ENCODE results near the gene ZNF346.

Gene ZNF346

GRCh38 chr5:177099422-177100093 lies 77.1 kb downstream of the ZNF346 start:
- Histone ChIP-seq H3K9ac (no peak overlapping the region), H3K4me3 (IDR thresholded peaks at IDR 0.05; ENCODE audit: insufficient read depth, low read depth, low read length) (no peak overlapping the region), H4K20me1 (ENCODE audit: insufficient read depth) (no peaks in the 10 kb centered on the region), H3K79me2 (ENCODE audit: insufficient read depth, low read depth) (no peaks in the 10 kb centered on the region), H2AFZ (ENCODE audit: low read depth) (no peak overlapping the region), H3K27ac (no peak overlapping the region), H3K36me3 (ENCODE audit: insufficient read depth) (no peaks in the 10 kb centered on the region), H3K4me2 (no peak overlapping the region), H3K27me3 (ENCODE audit: insufficient read depth, low read depth) (no peaks in the 10 kb centered on the region), H3K4me1 (ENCODE audit: low read depth, poor library complexity, severe bottlenecking) (no peaks in the 10 kb centered on the region)
- no peak for TF ChIP-seq CTCF (conservative IDR thresholded peaks at IDR 0.05; ENCODE audit: low read depth, low read length)

- H3K27ac ChIP-seq: no peak overlapping the region
These were observed 78.2 kb downstream of the ZNF346 start for GRCh38 chr5:177100714-177101121.

GRCh38 chr5:177103523-177104253 lies 81.2 kb downstream of the ZNF346 start:
- no peak overlapping the region for H2AFZ ChIP-seq (ENCODE audit: low read depth)
- no peak overlapping the region for H3K4me2 ChIP-seq
- no peak overlapping the region for H3K9ac ChIP-seq
- H3K79me2 ChIP-seq (ENCODE audit: insufficient read depth, low read depth): no peaks in the 10 kb centered on the region
- no peaks in the 10 kb centered on the region for H3K36me3 ChIP-seq (ENCODE audit: insufficient read depth)
- H3K4me1 ChIP-seq (ENCODE audit: low read depth, poor library complexity, severe bottlenecking): no peaks in the 10 kb centered on the region
- TF ChIP-seq CTCF (conservative IDR thresholded peaks at IDR 0.05; ENCODE audit: low read depth, low read length): no peak
- no peaks in the 10 kb centered on the region for H3K27me3 ChIP-seq (ENCODE audit: insufficient read depth, low read depth)
- no peaks in the 10 kb centered on the region for H4K20me1 ChIP-seq (ENCODE audit: insufficient read depth)
- no peak overlapping the region for H3K27ac ChIP-seq
- H3K4me3 ChIP-seq (IDR thresholded peaks at IDR 0.05; ENCODE audit: insufficient read depth, low read depth, low read length): no peak overlapping the region

More at GRCh38 chr5:177100714-177101121, 78.2 kb downstream of the ZNF346 start:
- Histone ChIP-seq H3K4me2 (no peak overlapping the region), H3K4me3 (IDR thresholded peaks at IDR 0.05; ENCODE audit: insufficient read depth, low read depth, low read length) (no peak overlapping the region), H2AFZ (ENCODE audit: low read depth) (no peak overlapping the region), H3K36me3 (ENCODE audit: insufficient read depth) (no peaks in the 10 kb centered on the region), H3K27me3 (ENCODE audit: insufficient read depth, low read depth) (no peaks in the 10 kb centered on the region), H3K4me1 (ENCODE audit: low read depth, poor library complexity, severe bottlenecking) (no peaks in the 10 kb centered on the region), H3K9ac (no peak overlapping the region), H3K79me2 (ENCODE audit: insufficient read depth, low read depth) (no peaks in the 10 kb centered on the region), H4K20me1 (ENCODE audit: insufficient read depth) (no peaks in the 10 kb centered on the region)
- no peak for TF ChIP-seq CTCF (conservative IDR thresholded peaks at IDR 0.05; ENCODE audit: low read depth, low read length)

- Histone ChIP-seq H3K79me2 (ENCODE audit: insufficient read depth, low read depth) (no peaks in the 10 kb centered on the region), H3K4me3 (IDR thresholded peaks at IDR 0.05; ENCODE audit: insufficient read depth, low read depth, low read length) (no peak overlapping the region), H2AFZ (ENCODE audit: low read depth) (no peak overlapping the region), H3K27ac (no peak overlapping the region), H3K4me1 (ENCODE audit: low read depth, poor library complexity, severe bottlenecking) (peaks cover 9% of the 10 kb centered on the region), H3K9ac (no peak overlapping the region), H3K36me3 (ENCODE audit: insufficient read depth) (no peaks in the 10 kb centered on the region), H4K20me1 (ENCODE audit: insufficient read depth) (no peaks in the 10 kb centered on the region), H3K27me3 (ENCODE audit: insufficient read depth, low read depth) (no peaks in the 10 kb centered on the region), H3K4me2 (no peak overlapping the region)
- TF ChIP-seq CTCF (conservative IDR thresholded peaks at IDR 0.05; ENCODE audit: low read depth, low read length): no peak
These were observed 83.4 kb downstream of the ZNF346 start for GRCh38 chr5:177105691-177106476.

Data from KMS-11 (cell line).